IPS DF 6.9 (cell line): Measurements from ENCODE around the gene FH.

Experiments
- DNase-seq: peaks from one replicate; pipeline ENCODE4 v3.0.0-alpha.2; 2013; ENCODE audit warnings: low read depth, low spot score
- H3K27ac ChIP-seq: one replicate; pipeline ENCODE4 v1.5.1; 2013; ENCODE audit warnings: low read length, control low read depth
- H3K27me3 ChIP-seq: 2 replicates; pipeline ENCODE4 v1.6.1; 2013; ENCODE audit warnings: mild to moderate bottlenecking, low read length; ENCODE audit not compliant: control insufficient read depth, insufficient read depth
- H3K36me3 ChIP-seq: 2 replicates; pipeline ENCODE4 v1.6.1; 2013; ENCODE audit warnings: low read length; ENCODE audit not compliant: control insufficient read depth, insufficient read depth
- H3K4me1 ChIP-seq: 2 replicates; pipeline ENCODE4 v1.6.1; 2013; ENCODE audit warnings: low read length; ENCODE audit not compliant: control insufficient read depth, insufficient read depth
- H3K4me3 ChIP-seq: 2 replicates; pipeline ENCODE4 v1.5.1; 2013; ENCODE audit warnings: mild to moderate bottlenecking, low read length
- H3K9me3 ChIP-seq: 2 replicates; pipeline ENCODE4 v1.6.1; 2013; ENCODE audit warnings: low read length, inconsistent platforms; ENCODE audit not compliant: control insufficient read depth, insufficient read depth
- WGBS: extraction: QIAGEN DNeasy Blood & Tissue Kit; methylation state at CpG from one replicate; pipeline ENCODE4 v1.1.7; 2013; ENCODE audit warnings: mixed read lengths, missing lambda C conversion rate; ENCODE audit not compliant: insufficient read length, insufficient coverage; 5-methylcytosine and 5-hydroxymethylcytosine counted together

The FH gene

DNA sequence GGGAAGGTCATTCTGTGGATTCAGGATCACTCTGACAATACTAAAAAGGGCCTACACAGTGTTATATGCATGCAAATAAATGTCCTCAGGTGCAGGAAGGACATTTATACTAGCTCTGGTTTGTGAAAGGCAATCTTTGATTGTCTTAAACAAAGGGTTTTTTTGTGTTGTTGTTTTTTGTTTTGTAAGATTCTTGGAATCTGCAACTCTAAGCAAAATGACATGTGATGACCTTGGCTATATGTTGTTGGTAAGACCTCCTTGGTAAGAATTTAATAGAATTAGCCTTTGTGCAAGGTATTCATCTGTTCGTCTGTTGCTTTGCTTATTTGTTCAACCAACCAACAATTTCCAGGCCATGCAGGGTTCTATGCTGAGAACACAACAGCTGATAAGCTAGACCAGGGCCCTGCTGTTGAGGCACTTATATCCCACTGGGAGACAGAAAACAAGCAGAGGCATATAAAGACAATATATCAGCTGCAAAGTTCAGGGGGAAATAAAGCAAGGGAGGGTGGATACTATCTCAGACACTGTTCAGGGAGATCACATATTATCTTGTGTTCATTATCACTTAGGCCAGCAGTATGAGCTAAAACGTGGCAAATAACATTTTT lies 60.3 kb downstream of the FH start:
- Histone ChIP-seq H3K36me3 (no peaks in the 10 kb centered on the region), H3K27ac (no peak overlapping the region), H3K27me3 (peaks cover 6% of the 10 kb centered on the region; the same call in 1 of the 2 replicates), H3K4me1 (no peaks in the 10 kb centered on the region), H3K4me3 (no peak overlapping the region), H3K9me3 (no peaks in the 10 kb centered on the region)
- DNase-seq, result no peak
- no CpG with 5 or more reads among the region's 2 CpGs for WGBS

DNA sequence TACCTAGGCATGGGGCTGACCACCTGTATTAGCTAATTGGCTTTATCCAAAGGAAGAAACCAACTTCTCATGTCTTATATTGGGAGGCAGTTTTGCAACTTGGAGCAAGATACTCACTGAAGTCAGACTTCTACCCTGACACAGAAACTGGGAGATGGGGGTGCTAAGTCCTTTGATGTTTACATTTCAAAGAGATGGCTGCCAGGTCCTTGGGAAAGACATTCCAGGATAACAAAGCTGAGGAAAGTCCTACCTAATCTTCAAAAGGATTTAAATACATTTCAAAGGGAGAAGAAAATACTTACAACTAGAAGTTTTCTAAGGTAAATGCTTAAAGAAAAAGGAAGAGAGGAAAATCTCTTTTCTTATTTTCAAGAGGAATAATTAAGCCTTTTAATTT lies 62.1 kb downstream of the FH start:
- no peaks in the 10 kb centered on the region for H3K4me1 ChIP-seq
- H3K36me3 ChIP-seq, result no peaks in the 10 kb centered on the region
- H3K27me3 ChIP-seq, result peaks cover 6% of the 10 kb centered on the region; the same call in 1 of the 2 replicates
- H3K9me3 ChIP-seq, result no peaks in the 10 kb centered on the region
- DNase-seq, result no peak
- H3K27ac ChIP-seq, result no peak overlapping the region
- H3K4me3 ChIP-seq, result no peak overlapping the region

DNA sequence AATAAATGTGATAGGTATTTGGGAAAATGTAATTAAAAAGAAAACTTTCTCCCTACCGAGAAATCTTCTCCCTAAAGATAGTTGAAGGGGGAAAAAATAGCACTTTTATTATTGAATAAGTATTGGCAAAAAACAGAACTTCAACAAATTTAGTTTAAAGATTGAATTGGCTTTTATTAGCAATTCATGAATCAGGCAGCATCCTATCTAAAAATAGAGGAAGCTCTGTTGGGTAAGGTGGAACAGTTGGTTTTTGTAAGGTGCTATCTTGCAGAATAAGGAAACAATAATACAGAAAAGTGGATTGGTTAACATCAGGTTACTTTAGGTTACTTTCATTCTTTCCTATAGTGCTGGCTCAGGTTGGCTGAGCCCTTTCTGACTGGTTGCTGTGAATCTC lies 62.8 kb downstream of the FH start:
- Histone ChIP-seq H3K36me3 (no peaks in the 10 kb centered on the region), H3K27ac (no peak overlapping the region), H3K4me1 (no peaks in the 10 kb centered on the region), H3K4me3 (no peak overlapping the region), H3K9me3 (no peaks in the 10 kb centered on the region), H3K27me3 (peaks cover 6% of the 10 kb centered on the region; the same call in 1 of the 2 replicates)
- DNase-seq, result no peak
- WGBS, result no CpG with 5 or more reads among the region's 1 CpG

DNA sequence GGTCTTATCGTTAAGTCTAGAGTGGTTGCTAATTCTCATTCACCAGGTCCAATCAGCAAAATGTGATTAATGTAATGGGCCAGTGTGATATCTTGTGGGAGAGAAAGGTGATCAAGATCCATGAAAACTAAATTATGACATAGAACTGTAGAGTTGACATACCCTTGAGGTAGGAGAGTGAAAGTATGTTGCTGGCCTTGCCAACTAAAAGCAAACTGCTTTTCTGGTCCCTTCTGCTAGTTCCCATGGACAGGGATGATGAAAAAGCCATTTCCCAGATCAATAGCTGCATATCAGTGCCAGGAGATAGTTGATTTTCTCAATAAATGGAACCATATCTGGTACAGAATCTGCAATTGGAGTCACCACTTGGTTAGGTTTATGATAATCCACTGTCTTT lies 65.8 kb downstream of the FH start:
- Histone ChIP-seq H3K27me3 (peaks cover 4% of the 10 kb centered on the region; the same call in 1 of the 2 replicates), H3K36me3 (no peaks in the 10 kb centered on the region), H3K4me1 (no peaks in the 10 kb centered on the region), H3K27ac (no peak overlapping the region), H3K4me3 (no peak overlapping the region), H3K9me3 (no peaks in the 10 kb centered on the region)
- no CpG with 5 or more reads among the region's 1 CpG for WGBS
- DNase-seq, result no peak

DNA sequence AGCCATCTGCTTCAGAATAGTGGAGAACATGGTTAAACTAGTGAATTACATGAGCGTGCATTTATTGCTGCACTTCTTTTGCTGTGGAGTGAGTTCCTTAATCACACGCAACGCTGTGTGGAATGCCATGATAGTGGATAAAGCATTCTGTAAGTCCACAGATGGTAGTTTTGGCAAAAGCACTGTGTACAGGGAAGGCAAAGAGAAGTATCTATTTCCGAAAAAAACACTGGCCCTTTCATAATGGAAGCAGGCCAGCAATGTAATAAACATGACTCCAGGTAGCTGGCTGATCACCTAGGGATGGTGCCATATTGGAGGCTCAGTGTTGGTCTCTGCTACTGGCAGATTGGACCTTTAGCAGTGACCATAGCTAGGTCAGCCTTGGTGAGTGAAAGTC lies 67.6 kb downstream of the FH start:
- no peak overlapping the region for H3K27ac ChIP-seq
- no peaks in the 10 kb centered on the region for H3K9me3 ChIP-seq
- H3K27me3 ChIP-seq, result peaks cover 4% of the 10 kb centered on the region; the same call in 1 of the 2 replicates
- WGBS, result no CpG with 5 or more reads among the region's 4 CpGs
- no peak for DNase-seq
- H3K36me3 ChIP-seq, result no peaks in the 10 kb centered on the region
- no peaks in the 10 kb centered on the region for H3K4me1 ChIP-seq
- no peak overlapping the region for H3K4me3 ChIP-seq
